HepG2 (cell line): ENCODE data around the gene ABHD1. TPM values are rescaled to one million over a fixed set of nuclear protein-coding genes. Genes with fewer than 3 reads are reported as not detected.

Source experiments
- ARNTL ChIP-seq: sonication (generic); formaldehyde crosslinking; IDR thresholded peaks from 2 replicates; pipeline ENCODE4 v1.4.0; 2020; ENCODE audit warnings: mild to moderate bottlenecking, missing genetic modification reagents
- CBX1 ChIP-seq: IDR thresholded peaks from one replicate; pipeline ENCODE4 v1.6.1; 2016; ENCODE audit warnings: antibody characterized with exemption, low read depth
- DR1 ChIP-seq: sonication (generic); formaldehyde crosslinking; IDR thresholded peaks from 2 replicates; pipeline ENCODE4 v1.8.0; 2021; ENCODE audit warnings: mild to moderate bottlenecking, missing genetic modification reagents, inconsistent platforms
- HMGA1 ChIP-seq: sonication (generic); formaldehyde crosslinking; conservative IDR thresholded peaks from 2 replicates; pipeline ENCODE4 v1.4.0; 2020; ENCODE audit warnings: missing genetic modification reagents
- JDP2 ChIP-seq: sonication (generic); formaldehyde crosslinking; IDR thresholded peaks from 2 replicates; pipeline ENCODE4 v1.8.1; 2022; ENCODE audit warnings: missing genetic modification reagents, borderline replicate concordance
- MAF1 ChIP-seq: sonication (generic); formaldehyde crosslinking; IDR thresholded peaks from 2 replicates; pipeline ENCODE4 v1.5.0; 2020; ENCODE audit warnings: missing genetic modification reagents, borderline replicate concordance
- MIXL1 ChIP-seq: IDR thresholded peaks from 2 replicates; pipeline ENCODE4 v1.6.1; 2016
- NR2F2 ChIP-seq: IDR thresholded peaks from 2 replicates; pipeline ENCODE4 v1.6.1; 2012; ENCODE audit warnings: low read depth, inconsistent platforms, borderline replicate concordance
- RNF2 ChIP-seq: fragments of 450-650 bp; conservative IDR thresholded peaks from 2 replicates; pipeline ENCODE4 v1.6.1; 2016; ENCODE audit warnings: low read depth
- SETDB1 ChIP-seq: sonication (generic); formaldehyde crosslinking; IDR thresholded peaks from 2 replicates; pipeline ENCODE4 v1.5.1; 2020; ENCODE audit warnings: missing genetic modification reagents, mild to moderate bottlenecking, borderline replicate concordance
- SMAD3 ChIP-seq: sonication (generic); formaldehyde crosslinking; IDR thresholded peaks from 2 replicates; pipeline ENCODE4 v1.4.0; 2020; ENCODE audit warnings: missing genetic modification reagents
- SMAD9 ChIP-seq: sonication (generic); formaldehyde crosslinking; IDR thresholded peaks from 2 replicates; pipeline ENCODE4 v1.5.1; 2020; ENCODE audit warnings: mild to moderate bottlenecking, missing genetic modification reagents
- SMARCE1 ChIP-seq: fragments of 450-650 bp; IDR thresholded peaks from 2 replicates; pipeline ENCODE4 v1.6.1; 2017; ENCODE audit warnings: borderline replicate concordance
- TBP ChIP-seq: sonication (generic); formaldehyde crosslinking; IDR thresholded peaks from 2 replicates; pipeline ENCODE4 v1.5.0; 2020; ENCODE audit warnings: missing genetic modification reagents
- TMF1 ChIP-seq: sonication (generic); formaldehyde crosslinking; IDR thresholded peaks from 2 replicates; pipeline ENCODE4 v1.8.1; 2022; ENCODE audit warnings: low read depth, missing genetic modification reagents
- ZBTB42 ChIP-seq: sonication (generic); formaldehyde crosslinking; IDR thresholded peaks from 2 replicates; pipeline ENCODE4 v1.5.0; 2020; ENCODE audit warnings: mild to moderate bottlenecking, missing genetic modification reagents
- ZFX ChIP-seq: sonication (generic); formaldehyde crosslinking; IDR thresholded peaks from 2 replicates; pipeline ENCODE4 v1.4.0; 2020; ENCODE audit warnings: mild to moderate bottlenecking, low read depth, missing genetic modification reagents, moderate library complexity
- ZKSCAN5 ChIP-seq: sonication (generic); formaldehyde crosslinking; IDR thresholded peaks from 2 replicates; pipeline ENCODE4 v1.5.1; 2020; ENCODE audit warnings: mild to moderate bottlenecking, missing genetic modification reagents
- ZNF207 ChIP-seq: fragments of 450-650 bp; IDR thresholded peaks from 2 replicates; pipeline ENCODE4 v1.6.1; 2016; ENCODE audit warnings: antibody characterized with exemption, borderline replicate concordance
- ZNF251 ChIP-seq: sonication (generic); formaldehyde crosslinking; IDR thresholded peaks from 2 replicates; pipeline ENCODE4 v1.9.0; 2021; ENCODE audit warnings: mild to moderate bottlenecking, missing genetic modification reagents
- ZNF343 ChIP-seq: sonication (generic); formaldehyde crosslinking; IDR thresholded peaks from 2 replicates; pipeline ENCODE4 v1.4.0; 2020; ENCODE audit warnings: mild to moderate bottlenecking, missing genetic modification reagents
- ZNF777 ChIP-seq: sonication (generic); formaldehyde crosslinking; IDR thresholded peaks from 2 replicates; pipeline ENCODE4 v1.4.0; 2020; ENCODE audit warnings: missing genetic modification reagents
- polyA plus RNA-seq, 8 experiments: library from polyadenylated mRNA; depleted of rRNA in 3 of 8; stranded (reverse) in 7 of 8; unstranded in 1 of 8; fragments of >200 nt; fragmentation: Illumina TruSeq in 4 of 8; extraction: Trizol in 4 of 8; gene quantifications; 2 replicates each; pipeline versions ENCODE4 v1.2.1 to v1.2.3, GENCODE V29; 2011 to 2016; ENCODE audit warnings: low read depth in 4 of 8, missing spikeins in 1 of 8, mixed read lengths in 1 of 8; ENCODE audit not compliant: insufficient read depth in 1 of 8
- total RNA-seq, 5 experiments: library from RNA; depleted of rRNA; stranded (reverse); fragments of >200 nt; fragmentation: Illumina TruSeq; extraction: Trizol; gene quantifications; 2 replicates each; pipeline ENCODE4 v1.2.3, GENCODE V29; 2016; ENCODE audit warnings: low read depth in 1 of 5
- TF ChIP-seq, protein P1 (sequence below): sonication (generic); formaldehyde crosslinking; IDR thresholded peaks from 2 replicates; pipeline ENCODE4 v1.8.0; 2022; ENCODE audit warnings: low read depth, missing genetic modification reagents
- TF ChIP-seq, protein P2 (sequence below): sonication (generic); formaldehyde crosslinking; IDR thresholded peaks from 2 replicates; pipeline ENCODE4 v1.4.0; 2020; ENCODE audit warnings: mild to moderate bottlenecking, missing genetic modification reagents, borderline replicate concordance
- TF ChIP-seq, protein P3 (sequence below): IDR thresholded peaks from 2 replicates; pipeline ENCODE4 v1.6.1; 2016; ENCODE audit warnings: mild to moderate bottlenecking, missing biosample characterization, missing genetic modification reagents

The ABHD1 gene
- total and polyA plus RNA-seq, 2 of the 13 experiments (the other 11 are each of a cell fraction or from before 2014, with no cell fraction given) = 0.04 to 0.81 TPM

DNA sequence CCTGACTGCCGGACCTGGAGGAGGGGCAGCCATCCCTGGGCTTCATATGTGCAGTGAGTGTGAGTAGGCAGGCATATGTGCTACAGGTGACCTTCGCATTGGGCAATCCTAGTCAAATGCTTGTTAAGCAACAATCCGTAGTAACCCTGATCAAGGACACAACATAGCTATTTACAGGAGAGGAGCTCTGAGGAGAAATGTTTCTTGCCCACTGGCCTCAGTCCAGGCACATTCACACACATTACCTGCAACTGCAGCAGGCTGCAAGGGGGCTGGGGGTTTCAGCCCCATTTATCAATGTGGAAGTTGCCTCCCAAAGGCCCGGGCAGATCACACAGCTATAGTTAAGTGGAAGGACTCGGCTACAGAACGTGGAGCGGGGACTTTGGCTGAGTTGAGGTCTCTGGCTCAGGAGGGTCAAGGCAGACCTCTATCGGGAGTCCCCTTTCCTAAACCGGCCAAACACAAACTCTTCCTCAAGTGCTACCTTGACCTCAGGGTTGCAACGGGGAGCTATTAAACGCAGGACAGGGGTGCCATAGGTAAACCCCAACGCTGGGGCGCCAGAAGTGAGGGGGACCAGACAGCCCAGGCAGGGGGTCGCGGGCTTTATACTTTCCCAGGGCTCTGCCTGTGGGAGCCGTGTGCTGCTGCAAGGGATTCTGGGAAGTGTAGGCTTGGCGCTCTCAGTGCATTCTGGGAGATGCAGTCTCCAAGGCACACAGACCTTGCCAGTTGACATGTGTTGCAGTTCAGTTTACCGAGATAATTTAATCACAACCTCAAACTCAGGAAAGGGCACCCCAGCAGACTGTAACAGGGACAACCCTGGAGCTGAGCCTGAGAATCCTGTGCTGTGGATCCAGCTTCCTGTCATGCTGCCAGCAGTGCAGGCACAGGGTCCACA is 27.6 kb upstream of the ABHD1 start (continued):
- TF ChIP-seq ZNF777 = peak; percentile 38; the same call in 1 of the 2 replicates
- TF ChIP-seq, protein P1, sequence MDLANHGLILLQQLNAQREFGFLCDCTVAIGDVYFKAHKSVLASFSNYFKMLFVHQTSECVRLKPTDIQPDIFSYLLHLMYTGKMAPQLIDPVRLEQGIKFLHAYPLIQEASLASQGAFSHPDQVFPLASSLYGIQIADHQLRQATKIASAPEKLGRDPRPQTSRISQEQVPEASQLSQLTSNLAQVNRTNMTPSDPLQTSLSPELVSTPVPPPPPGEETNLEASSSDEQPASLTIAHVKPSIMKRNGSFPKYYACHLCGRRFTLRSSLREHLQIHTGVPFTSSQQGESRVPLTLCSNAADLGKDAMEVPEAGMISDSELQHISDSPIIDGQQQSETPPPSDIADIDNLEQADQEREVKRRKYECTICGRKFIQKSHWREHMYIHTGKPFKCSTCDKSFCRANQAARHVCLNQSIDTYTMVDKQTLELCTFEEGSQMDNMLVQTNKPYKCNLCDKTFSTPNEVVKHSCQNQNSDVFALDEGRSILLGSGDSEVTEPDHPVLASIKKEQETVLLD = peak; percentile 44; the same call in 1 of the 2 replicates
- TF ChIP-seq NR2F2 = 0 out of 2 replicates have a peak, but pooled peaks have one; percentile 35
- TF ChIP-seq ZBTB42 = peak; percentile 83; the same call in 1 of the 2 replicates
- TF ChIP-seq TBP (CRISPR knock-in tag) = peak; percentile 73; the same call in 1 of the 2 replicates
- TF ChIP-seq SMAD3 (CRISPR knock-in tag) = peak; percentile 75
- TF ChIP-seq RNF2 = no peak
- TF ChIP-seq ZNF251 (CRISPR knock-in tag) = no peak
- peak; percentile 85 for TF ChIP-seq ZFX (CRISPR knock-in tag)
- TF ChIP-seq CBX1 = peak; percentile 53
- no peak for TF ChIP-seq ZNF207
- peak; percentile 31; the same call in 1 of the 2 replicates for TF ChIP-seq DR1 (CRISPR knock-in tag)
- TF ChIP-seq SMARCE1 = no peak
- 0 out of 2 replicates have a peak, but pooled peaks have one; percentile 84 for TF ChIP-seq MAF1 (CRISPR knock-in tag)
- TF ChIP-seq HMGA1 (CRISPR knock-in tag) = no peak
- TF ChIP-seq SETDB1 (CRISPR knock-in tag) = no peak
- TF ChIP-seq ZKSCAN5 (CRISPR knock-in tag) = no peak
- TF ChIP-seq MIXL1 (CRISPR knock-in tag) = peak; percentile 85
- peak; percentile 96 for TF ChIP-seq ARNTL (CRISPR knock-in tag)
- TF ChIP-seq, protein P2, sequence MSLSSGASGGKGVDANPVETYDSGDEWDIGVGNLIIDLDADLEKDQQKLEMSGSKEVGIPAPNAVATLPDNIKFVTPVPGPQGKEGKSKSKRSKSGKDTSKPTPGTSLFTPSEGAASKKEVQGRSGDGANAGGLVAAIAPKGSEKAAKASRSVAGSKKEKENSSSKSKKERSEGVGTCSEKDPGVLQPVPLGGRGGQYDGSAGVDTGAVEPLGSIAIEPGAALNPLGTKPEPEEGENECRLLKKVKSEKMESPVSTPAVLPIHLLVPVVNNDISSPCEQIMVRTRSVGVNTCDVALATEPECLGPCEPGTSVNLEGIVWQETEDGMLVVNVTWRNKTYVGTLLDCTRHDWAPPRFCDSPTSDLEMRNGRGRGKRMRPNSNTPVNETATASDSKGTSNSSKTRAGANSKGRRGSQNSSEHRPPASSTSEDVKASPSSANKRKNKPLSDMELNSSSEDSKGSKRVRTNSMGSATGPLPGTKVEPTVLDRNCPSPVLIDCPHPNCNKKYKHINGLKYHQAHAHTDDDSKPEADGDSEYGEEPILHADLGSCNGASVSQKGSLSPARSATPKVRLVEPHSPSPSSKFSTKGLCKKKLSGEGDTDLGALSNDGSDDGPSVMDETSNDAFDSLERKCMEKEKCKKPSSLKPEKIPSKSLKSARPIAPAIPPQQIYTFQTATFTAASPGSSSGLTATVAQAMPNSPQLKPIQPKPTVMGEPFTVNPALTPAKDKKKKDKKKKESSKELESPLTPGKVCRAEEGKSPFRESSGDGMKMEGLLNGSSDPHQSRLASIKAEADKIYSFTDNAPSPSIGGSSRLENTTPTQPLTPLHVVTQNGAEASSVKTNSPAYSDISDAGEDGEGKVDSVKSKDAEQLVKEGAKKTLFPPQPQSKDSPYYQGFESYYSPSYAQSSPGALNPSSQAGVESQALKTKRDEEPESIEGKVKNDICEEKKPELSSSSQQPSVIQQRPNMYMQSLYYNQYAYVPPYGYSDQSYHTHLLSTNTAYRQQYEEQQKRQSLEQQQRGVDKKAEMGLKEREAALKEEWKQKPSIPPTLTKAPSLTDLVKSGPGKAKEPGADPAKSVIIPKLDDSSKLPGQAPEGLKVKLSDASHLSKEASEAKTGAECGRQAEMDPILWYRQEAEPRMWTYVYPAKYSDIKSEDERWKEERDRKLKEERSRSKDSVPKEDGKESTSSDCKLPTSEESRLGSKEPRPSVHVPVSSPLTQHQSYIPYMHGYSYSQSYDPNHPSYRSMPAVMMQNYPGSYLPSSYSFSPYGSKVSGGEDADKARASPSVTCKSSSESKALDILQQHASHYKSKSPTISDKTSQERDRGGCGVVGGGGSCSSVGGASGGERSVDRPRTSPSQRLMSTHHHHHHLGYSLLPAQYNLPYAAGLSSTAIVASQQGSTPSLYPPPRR (CRISPR knock-in tag) = peak; percentile 87
- 0 out of 2 replicates have a peak, but pooled peaks have one; percentile 56 for TF ChIP-seq SMAD9 (CRISPR knock-in tag)
- TF ChIP-seq JDP2 (CRISPR knock-in tag) = no peak
- TF ChIP-seq ZNF343 (CRISPR knock-in tag) = no peak
- TF ChIP-seq, protein P3, sequence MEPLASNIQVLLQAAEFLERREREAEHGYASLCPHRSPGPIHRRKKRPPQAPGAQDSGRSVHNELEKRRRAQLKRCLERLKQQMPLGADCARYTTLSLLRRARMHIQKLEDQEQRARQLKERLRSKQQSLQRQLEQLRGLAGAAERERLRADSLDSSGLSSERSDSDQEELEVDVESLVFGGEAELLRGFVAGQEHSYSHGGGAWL = peak; percentile 10; the same call in 1 of the 2 replicates
- TF ChIP-seq TMF1 = no peak
